ENCODE data around the gene SLC22A1.

Gene SLC22A1

GRCh38 chr6:160079686-160080043 lies 42.0 kb upstream of the SLC22A1 start:
- DNase-seq: no peak
- Histone ChIP-seq H3K27me3 (no peaks in the 10 kb centered on the region), H3K4me1 (0 out of 2 replicates have a peak, but pooled peaks cover 2% of the 10 kb centered on the region), H3K4me3 (ENCODE audit: low read depth, low read length) (no peak overlapping the region), H3K9me3 (no peaks in the 10 kb centered on the region), H3K36me3 (peaks cover 44% of the 10 kb centered on the region)
- TF ChIP-seq, protein P1, sequence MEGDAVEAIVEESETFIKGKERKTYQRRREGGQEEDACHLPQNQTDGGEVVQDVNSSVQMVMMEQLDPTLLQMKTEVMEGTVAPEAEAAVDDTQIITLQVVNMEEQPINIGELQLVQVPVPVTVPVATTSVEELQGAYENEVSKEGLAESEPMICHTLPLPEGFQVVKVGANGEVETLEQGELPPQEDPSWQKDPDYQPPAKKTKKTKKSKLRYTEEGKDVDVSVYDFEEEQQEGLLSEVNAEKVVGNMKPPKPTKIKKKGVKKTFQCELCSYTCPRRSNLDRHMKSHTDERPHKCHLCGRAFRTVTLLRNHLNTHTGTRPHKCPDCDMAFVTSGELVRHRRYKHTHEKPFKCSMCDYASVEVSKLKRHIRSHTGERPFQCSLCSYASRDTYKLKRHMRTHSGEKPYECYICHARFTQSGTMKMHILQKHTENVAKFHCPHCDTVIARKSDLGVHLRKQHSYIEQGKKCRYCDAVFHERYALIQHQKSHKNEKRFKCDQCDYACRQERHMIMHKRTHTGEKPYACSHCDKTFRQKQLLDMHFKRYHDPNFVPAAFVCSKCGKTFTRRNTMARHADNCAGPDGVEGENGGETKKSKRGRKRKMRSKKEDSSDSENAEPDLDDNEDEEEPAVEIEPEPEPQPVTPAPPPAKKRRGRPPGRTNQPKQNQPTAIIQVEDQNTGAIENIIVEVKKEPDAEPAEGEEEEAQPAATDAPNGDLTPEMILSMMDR (IDR thresholded peaks at IDR 0.05; ENCODE audit: low read depth, low read length): no peak

GRCh38 chr6:160080097-160080496 lies 41.5 kb upstream of the SLC22A1 start:
- Histone ChIP-seq H3K36me3 (peaks cover 47% of the 10 kb centered on the region), H3K4me3 (ENCODE audit: low read depth, low read length) (no peak overlapping the region), H3K4me1 (0 out of 2 replicates have a peak, but pooled peaks cover 2% of the 10 kb centered on the region), H3K9me3 (no peaks in the 10 kb centered on the region), H3K27me3 (no peaks in the 10 kb centered on the region)
- TF ChIP-seq, protein P1 (IDR thresholded peaks at IDR 0.05; ENCODE audit: low read depth, low read length): no peak
- DNase-seq: no peak

GRCh38 chr6:160081398-160081797 lies 40.2 kb upstream of the SLC22A1 start:
- Histone ChIP-seq H3K9me3 (no peaks in the 10 kb centered on the region), H3K27me3 (no peaks in the 10 kb centered on the region), H3K4me3 (ENCODE audit: low read depth, low read length) (no peak overlapping the region), H3K4me1 (0 out of 2 replicates have a peak, but pooled peaks cover 2% of the 10 kb centered on the region), H3K36me3 (peaks cover 46% of the 10 kb centered on the region)
- no peak for DNase-seq
- TF ChIP-seq, protein P1 (IDR thresholded peaks at IDR 0.05; ENCODE audit: low read depth, low read length): no peak

DNA sequence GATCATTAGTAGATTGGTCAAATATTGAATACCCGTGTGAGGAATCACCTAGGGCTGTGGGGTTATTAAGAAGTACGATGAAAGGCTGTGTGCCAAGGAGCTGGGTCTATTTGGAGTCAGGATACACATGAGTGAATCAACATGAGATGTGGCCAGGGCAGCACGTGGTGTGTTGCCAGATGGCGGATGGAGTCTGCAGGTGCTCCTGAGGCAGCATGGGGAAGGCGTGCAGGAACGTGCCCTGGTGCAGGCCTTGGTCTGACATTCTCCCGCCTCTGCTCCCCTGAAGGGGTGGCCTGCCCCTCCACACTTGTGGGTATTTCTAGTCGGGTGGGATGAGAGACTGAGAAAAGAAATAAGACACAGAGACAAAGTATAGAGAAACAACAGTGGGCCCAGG lies 39.0 kb upstream of the SLC22A1 start:
- no peaks in the 10 kb centered on the region for H3K27me3 ChIP-seq
- peaks cover 44% of the 10 kb centered on the region for H3K36me3 ChIP-seq
- no peak for DNase-seq
- TF ChIP-seq, protein P1 (IDR thresholded peaks at IDR 0.05; ENCODE audit: low read depth, low read length): no peak
- H3K4me3 ChIP-seq (ENCODE audit: low read depth, low read length): no peak overlapping the region
- no peaks in the 10 kb centered on the region for H3K4me1 ChIP-seq
- H3K9me3 ChIP-seq: no peaks in the 10 kb centered on the region

- H3K36me3 ChIP-seq: peaks cover 53% of the 10 kb centered on the region
- TF ChIP-seq, protein P1 (IDR thresholded peaks at IDR 0.05; ENCODE audit: low read depth, low read length): no peak
These were observed 37.3 kb upstream of the SLC22A1 start for GRCh38 chr6:160084198-160084776.

DNA sequence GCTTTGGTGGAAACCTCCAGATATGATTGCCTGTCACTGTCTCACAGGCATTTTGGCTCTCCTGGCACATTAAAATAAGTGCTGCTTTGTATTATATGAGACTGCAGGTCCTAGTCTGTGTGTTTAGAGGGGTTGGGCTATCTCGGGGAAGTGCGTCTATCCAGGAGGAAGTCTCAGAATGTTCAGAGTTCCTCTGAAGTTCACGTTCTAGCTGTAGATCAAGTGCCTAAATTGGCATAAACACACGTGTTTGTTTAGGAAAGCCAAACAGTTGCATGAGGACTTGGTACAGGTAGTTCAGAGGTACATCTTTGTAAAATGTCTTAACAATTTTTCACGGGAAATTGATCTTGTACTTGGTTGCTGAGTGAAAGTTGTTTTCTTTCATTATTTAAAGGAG lies 36.4 kb upstream of the SLC22A1 start:
- DNase-seq: no peak
- Histone ChIP-seq H3K36me3 (peaks cover 53% of the 10 kb centered on the region), H3K27me3 (no peaks in the 10 kb centered on the region), H3K4me1 (no peaks in the 10 kb centered on the region), H3K4me3 (ENCODE audit: low read depth, low read length) (no peak overlapping the region), H3K9me3 (no peaks in the 10 kb centered on the region)
- TF ChIP-seq, protein P1 (IDR thresholded peaks at IDR 0.05; ENCODE audit: low read depth, low read length): no peak

More at GRCh38 chr6:160084198-160084776, 37.3 kb upstream of the SLC22A1 start:
- no peak for DNase-seq
- H3K4me1 ChIP-seq: no peaks in the 10 kb centered on the region
- H3K4me3 ChIP-seq (ENCODE audit: low read depth, low read length): no peak overlapping the region
- H3K9me3 ChIP-seq: no peaks in the 10 kb centered on the region
- H3K27me3 ChIP-seq: no peaks in the 10 kb centered on the region

Data from BE2C (cell line).